GM23338 (cell line): Measurements from ENCODE around the gene MRPS26. TPM values are rescaled to one million over a fixed set of nuclear protein-coding genes. Genes with fewer than 3 reads are reported as not detected.

Source experiments
- ATAC-seq: fragments of 200-7000 bp; cut with Tn5 transposase; 3 replicates; pipeline ENCODE4 v1.9.1; 2020
- DNase-seq: peaks from one replicate; pipeline ENCODE4 v3.0.0-alpha.2; 2015; ENCODE audit warnings: low spot score
- H2AFZ ChIP-seq: fragments of 200-600 bp; sonication (generic); 2 replicates; pipeline ENCODE4 v1.8.0; 2016; ENCODE audit warnings: antibody characterized with exemption, mild to moderate bottlenecking, moderate library complexity
- H3F3A ChIP-seq: fragments of 200-600 bp; sonication (generic); replicated peaks from 2 replicates; pipeline ENCODE4 v1.8.0; 2017; ENCODE audit warnings: antibody characterized with exemption, mixed run types, low read depth
- H3K27ac ChIP-seq: fragments of 200-600 bp; sonication (generic); 2 replicates; pipeline ENCODE4 v1.6.1; 2016; ENCODE audit warnings: low read depth
- H3K27me3 ChIP-seq: fragments of 200-600 bp; sonication (generic); 2 replicates; pipeline ENCODE4 v1.8.0; 2016; ENCODE audit warnings: mild to moderate bottlenecking, mixed run types, moderate library complexity; ENCODE audit not compliant: insufficient read depth
- H3K36me3 ChIP-seq: fragments of 200-600 bp; sonication (generic); 2 replicates; pipeline ENCODE4 v1.8.0; 2016; ENCODE audit warnings: mild to moderate bottlenecking; ENCODE audit not compliant: insufficient read depth
- H3K4me1 ChIP-seq: fragments of 200-600 bp; sonication (generic); 2 replicates; pipeline ENCODE4 v1.8.0; 2016; ENCODE audit warnings: mild to moderate bottlenecking, moderate library complexity; ENCODE audit not compliant: insufficient read depth
- H3K4me2 ChIP-seq: fragments of 200-600 bp; sonication (generic); 2 replicates; pipeline ENCODE4 v1.7.1; 2017; ENCODE audit warnings: mixed run types
- H3K4me3 ChIP-seq: fragments of 200-600 bp; sonication (generic); 2 replicates; pipeline ENCODE4 v1.6.1; 2016; ENCODE audit warnings: mixed run types
- H3K79me2 ChIP-seq: fragments of 200-600 bp; sonication (generic); replicated peaks from 2 replicates; pipeline ENCODE4 v1.8.0; 2017; ENCODE audit warnings: mild to moderate bottlenecking; ENCODE audit not compliant: insufficient read depth
- H3K9me2 ChIP-seq: fragments of 200-600 bp; sonication (generic); 2 replicates; pipeline ENCODE4 v1.8.0; 2017; ENCODE audit not compliant: insufficient read depth
- H4K20me1 ChIP-seq: fragments of 200-600 bp; sonication (generic); replicated peaks from 2 replicates; pipeline ENCODE4 v1.8.0; 2017; ENCODE audit warnings: mild to moderate bottlenecking; ENCODE audit not compliant: insufficient read depth
- H3K27ac Mint-ChIP-seq: 2 replicates; pipeline ENCODE4 v1.8.0; 2020; ENCODE audit warnings: inconsistent platforms, mild to moderate bottlenecking, moderate library complexity, mixed read lengths
- H3K27me3 Mint-ChIP-seq: 3 replicates; pipeline ENCODE4 v1.8.0; 2022; ENCODE audit warnings: low read depth, mild to moderate bottlenecking, moderate library complexity, mixed read lengths, inconsistent platforms; ENCODE audit not compliant: insufficient read depth, poor library complexity
- H3K36me3 Mint-ChIP-seq: 3 replicates; pipeline ENCODE4 v1.8.0; 2021; ENCODE audit warnings: low read depth, mild to moderate bottlenecking, inconsistent platforms, moderate library complexity, mixed read lengths
- H3K4me1 Mint-ChIP-seq: 3 replicates; pipeline ENCODE4 v1.8.0; 2020; ENCODE audit warnings: mild to moderate bottlenecking, inconsistent platforms, mixed read lengths
- H3K4me3 Mint-ChIP-seq: 3 replicates; pipeline ENCODE4 v1.8.0; 2021; ENCODE audit warnings: moderate library complexity, mild to moderate bottlenecking, inconsistent platforms, mixed read lengths
- H3K9me3 Mint-ChIP-seq: 3 replicates; pipeline ENCODE4 v1.8.0; 2020; ENCODE audit warnings: moderate library complexity, mild to moderate bottlenecking, inconsistent platforms, mixed read lengths
- CREB1 ChIP-seq: fragments of 250-450 bp; sonication (Bioruptor Pico); IDR thresholded peaks from 2 replicates; pipeline ENCODE4 v1.5.0; 2020; ENCODE audit warnings: low read depth, mild to moderate bottlenecking, moderate library complexity
- CTCF ChIP-seq, 2 experiments: fragments of 200-600 bp in 1 of 2; sonication (generic) in 1 of 2; conservative IDR thresholded peaks; 2 replicates each; pipeline versions ENCODE4 v1.5.1 to v1.6.1; 2016 to 2017; ENCODE audit warnings: antibody characterized with exemption in 2 of 2, low read depth in 2 of 2, mild to moderate bottlenecking in 2 of 2, moderate library complexity in 1 of 2
- ETS1 ChIP-seq: IDR thresholded peaks from 2 replicates; pipeline ENCODE4 v1.6.1; 2016; ENCODE audit warnings: antibody characterized with exemption
- EZH2 ChIP-seq: fragments of 200-600 bp; sonication (generic); IDR thresholded peaks from one replicate; pipeline ENCODE4 v1.8.0; 2017; ENCODE audit warnings: antibody characterized with exemption, mild to moderate bottlenecking, low read depth; ENCODE audit not compliant: unreplicated experiment
- EZH2phosphoT487 ChIP-seq: fragments of 200-600 bp; sonication (generic); IDR thresholded peaks from one replicate; pipeline ENCODE4 v1.8.1; 2018; ENCODE audit warnings: antibody characterized with exemption; ENCODE audit not compliant: unreplicated experiment
- JUNB ChIP-seq: IDR thresholded peaks from one replicate; pipeline ENCODE4 v1.6.1; 2016; ENCODE audit warnings: antibody characterized with exemption; ENCODE audit not compliant: unreplicated experiment
- NANOG ChIP-seq: IDR thresholded peaks from 2 replicates; pipeline ENCODE4 v1.6.1; 2016; ENCODE audit warnings: antibody characterized with exemption, borderline replicate concordance
- POLR2AphosphoS5 ChIP-seq: IDR thresholded peaks from 2 replicates; pipeline ENCODE4 v1.6.1; 2016; ENCODE audit warnings: antibody characterized with exemption, low read depth
- REST ChIP-seq: IDR thresholded peaks from one replicate; pipeline ENCODE4 v1.6.1; 2018; ENCODE audit warnings: antibody characterized with exemption; ENCODE audit not compliant: unreplicated experiment
- STAT1 ChIP-seq: IDR thresholded peaks from one replicate; pipeline ENCODE4 v1.6.1; 2016; ENCODE audit warnings: antibody characterized with exemption; ENCODE audit not compliant: unreplicated experiment
- ZNF114 ChIP-seq: fragments of 250-450 bp; sonication (Bioruptor Pico); IDR thresholded peaks from 2 replicates; pipeline ENCODE4 v1.5.0; 2020; ENCODE audit warnings: mild to moderate bottlenecking, moderate library complexity
- ZNF331 ChIP-seq: fragments of 250-450 bp; sonication (Bioruptor Pico); IDR thresholded peaks from 2 replicates; pipeline ENCODE4 v1.5.0; 2020; ENCODE audit warnings: low read depth, mild to moderate bottlenecking, moderate library complexity
- ZNF462 ChIP-seq: fragments of 250-450 bp; sonication (Bioruptor Pico); IDR thresholded peaks from 2 replicates; pipeline ENCODE4 v1.5.0; 2020; ENCODE audit warnings: mild to moderate bottlenecking, moderate library complexity
- polyA plus RNA-seq: library from polyadenylated mRNA; unstranded; fragments of >200 nt; fragmentation: Nextera tagmentation; extraction: Ambion mirVana; gene quantifications from 2 replicates; pipeline ENCODE4 v1.2.1, GENCODE V29; 2016
- total RNA-seq: library from RNA; depleted of rRNA; stranded (reverse); fragments of >200 nt; shearing (Covaris generic); gene quantifications from 2 replicates; pipeline ENCODE4 v1.2.3, GENCODE V29; 2014

The MRPS26 gene
- total and polyA plus RNA-seq, 2 experiments from 2014 or later, result 105 to 154 TPM

- ATAC-seq, result no peak
- Mint-ChIP-seq H3K36me3 (peaks cover 49% of the 10 kb centered on the region), H3K27ac (no peak overlapping the region), H3K27me3 (peaks cover 16% of the 10 kb centered on the region), H3K9me3 (no peaks in the 10 kb centered on the region; the same call in 2 of the 3 replicates), H3K4me1 (peaks cover 25% of the 10 kb centered on the region), H3K4me3 (peak overlapping the region; percentile 85; the same call in 2 of the 3 replicates)
- peak overlapping the region; percentile 96; the same call in 1 of the 2 replicates for H3K4me2 ChIP-seq
- peaks cover 11% of the 10 kb centered on the region for H3K79me2 ChIP-seq
- no peak overlapping the region for H3K27ac ChIP-seq
- no peak for DNase-seq
- peaks cover 10% of the 10 kb centered on the region for H4K20me1 ChIP-seq
- peaks cover 18% of the 10 kb centered on the region; the same call in 1 of the 2 replicates for H3K36me3 ChIP-seq
- H3F3A ChIP-seq, result 0 out of 2 replicates have a peak, but pooled peaks cover 5% of the 10 kb centered on the region
- no peaks in the 10 kb centered on the region for H3K27me3 ChIP-seq
- TF ChIP-seq POLR2AphosphoS5, result no peak
- TF ChIP-seq CREB1, result no peak
- no peak for TF ChIP-seq EZH2
- no peak for TF ChIP-seq STAT1
- no peak for TF ChIP-seq REST
- TF ChIP-seq ZNF462 (CRISPR knock-in tag), result no peak
- TF ChIP-seq EZH2phosphoT487, result no peak
- no peak for TF ChIP-seq CTCF (conservative IDR thresholded peaks at IDR 0.05; ENCODE audit: low read depth in 2 of 2)
- no peak for TF ChIP-seq NANOG
- TF ChIP-seq ETS1, result no peak
- no peak for TF ChIP-seq JUNB
- no peak for TF ChIP-seq ZNF114 (CRISPR knock-in tag)
- no peak for TF ChIP-seq ZNF331
- peaks cover 24% of the 10 kb centered on the region for H3K4me1 ChIP-seq
- H3K9me2 ChIP-seq, result peaks cover 4% of the 10 kb centered on the region; the same call in 1 of the 2 replicates
- H2AFZ ChIP-seq, result no peak overlapping the region
- peak overlapping the region; percentile 94; the same call in 1 of the 2 replicates for H3K4me3 ChIP-seq
These were observed 1.4 kb upstream of the MRPS26 start for GRCh38 chr20:3044336-3044965.
